ENCODE measurements around the gene CD302. TPM values are rescaled to one million over a fixed set of nuclear protein-coding genes. Genes with fewer than 3 reads are reported as not detected.
"Not testable (repeated sequence)": the region's sequence is repeated elsewhere in the genome, so short reads cannot be mapped to it uniquely, and the experiment has no call there.

CD302 gene
- polyA plus RNA-seq, 2 of the 4 experiments (the other 2 are of a cell fraction): 2.5 to 8.4 TPM

- TF ChIP-seq RFX5 (IDR thresholded peaks at IDR 0.05) (no peak), ATOH8 (CRISPR knock-in tag; IDR thresholded peaks at IDR 0.05; ENCODE audit: low read depth) (no peak), SREBF2 (IDR thresholded peaks at IDR 0.05) (no peak), EHMT2 (IDR thresholded peaks at IDR 0.05; ENCODE audit: low read depth) (no peak), PHF8 (IDR thresholded peaks at IDR 0.05; ENCODE audit: borderline replicate concordance, low read depth) (no peak), POLR2AphosphoS2 (conservative IDR thresholded peaks at IDR 0.05; ENCODE audit: low read length) (no peak), GATA3 (IDR thresholded peaks at IDR 0.05; ENCODE audit: borderline replicate concordance) (no peak)
Observed at GRCh38 chr2:159829376-159829775, 31.4 kb upstream of the CD302 start (continued).

- no peak for DNase-seq (ENCODE audit: low read depth in 1 of 2, low spot score in 1 of 2)
- Histone ChIP-seq H3K4me2 (no peak overlapping the region), H3K9me3 (no peaks in the 10 kb centered on the region), H3K27ac (no peak overlapping the region), H3K4me1 (no peaks in the 10 kb centered on the region), H3K4me3 (no peak overlapping the region)
- no peak for TF ChIP-seq CHD2 (IDR thresholded peaks at IDR 0.05; ENCODE audit: low read length, partially characterized antibody)
- TF ChIP-seq MYC (IDR thresholded peaks at IDR 0.05; ENCODE audit: borderline replicate concordance, low read length): no peak
- TF ChIP-seq RAD21 (conservative IDR thresholded peaks at IDR 0.05 in 1 of 2, IDR thresholded peaks at IDR 0.05 in 1 of 2): no peak
- TF ChIP-seq HOXA7 (CRISPR knock-in tag; IDR thresholded peaks at IDR 0.05): no peak
- no peak for TF ChIP-seq RCOR1 (IDR thresholded peaks at IDR 0.05; ENCODE audit: low read depth, low read length)
- no peak for TF ChIP-seq EHF (CRISPR knock-in tag; IDR thresholded peaks at IDR 0.05)
- no peak for TF ChIP-seq HEYL (CRISPR knock-in tag; IDR thresholded peaks at IDR 0.05)
- WGBS (ENCODE audit: missing lambda C conversion rate): 65% methylated on average over 2 of the region's 2 CpGs
- FAIRE-seq: no peak
- POLR2A ChIA-PET: no interaction called here
- ATAC-seq: no peak
- CTCF ChIA-PET: no interaction called here
Observed at GRCh38 chr2:159828738-159829137, 30.7 kb upstream of the CD302 start.

GRCh38 chr2:159822478-159822833 lies 24.4 kb upstream of the CD302 start:
- FAIRE-seq; POLR2A ChIA-PET; H3K9me3 ChIP-seq; ATAC-seq; DNase-seq (ENCODE audit: low read depth in 1 of 2, low spot score in 1 of 2); H3K4me1 ChIP-seq: not testable (repeated sequence)
- CTCF ChIA-PET: interaction anchor here (0.7 to 0.9 kb wide), 2 partner anchors 14 to 146 kb away, joined by 3 read pairs; no protein-coding TSS in a partner anchor
- Histone ChIP-seq H3K4me2 (peak overlapping the region; percentile 65), H3K4me3 (peak overlapping the region; percentile 28; the same call in 1 of the 3 replicates), H3K27ac (peak overlapping the region in 1 of 2 experiments; percentile 68; a peak in 3 of 6 replicates)
- WGBS (ENCODE audit: missing lambda C conversion rate): 67% methylated on average over 4 of the region's 4 CpGs

- CTCF ChIA-PET: interaction anchor here (0.7 to 1.1 kb wide), 3 partner anchors 9 to 14 kb away, joined by 3 to 5 read pairs (median 3); no protein-coding TSS in a partner anchor
- peak overlapping the region; percentile 65 for H3K4me2 ChIP-seq
- POLR2A ChIA-PET, FAIRE-seq, H3K9me3 ChIP-seq, H3K4me1 ChIP-seq: not testable (repeated sequence)
- ATAC-seq: peak; percentile 43 to 82; a peak in 4 of 6 replicates
- 20% methylated on average over 10 of the region's 11 CpGs for WGBS (ENCODE audit: missing lambda C conversion rate)
- DNase-seq (ENCODE audit: low read depth in 1 of 2, low spot score in 1 of 2): peak in 1 of 2 experiments; percentile 12
- H3K4me3 ChIP-seq: peak overlapping the region; percentile 28; the same call in 2 of the 3 replicates
- H3K27ac ChIP-seq: peak overlapping the region; percentile 43 to 68; a peak in 4 of 6 replicates
Observed at GRCh38 chr2:159821775-159822477, 23.9 kb upstream of the CD302 start.

GRCh38 chr2:159818940-159819339 lies 20.9 kb upstream of the CD302 start:
- WGBS (ENCODE audit: missing lambda C conversion rate): 71% methylated on average over 6 of the region's 6 CpGs
- ATAC-seq (no peak), FAIRE-seq (no peak), DNase-seq (ENCODE audit: low read depth in 1 of 2, low spot score in 1 of 2) (no peak)
- Histone ChIP-seq H3K4me1 (no peaks in the 10 kb centered on the region), H3K4me2 (no peak overlapping the region), H3K9me3 (no peaks in the 10 kb centered on the region), H3K27ac (no peak overlapping the region), H3K4me3 (no peak overlapping the region)
- CTCF ChIA-PET: no interaction called here
- POLR2A ChIA-PET: no interaction called here
- no peak for TF ChIP-seq HMGXB4 (CRISPR knock-in tag; IDR thresholded peaks at IDR 0.05; ENCODE audit: borderline replicate concordance)
